ENCODE data around the gene TBL3.

- no peak for TF ChIP-seq CTCF (optimal IDR thresholded peaks at IDR 0.05 in 1 of 3, IDR thresholded peaks at IDR 0.05 in 1 of 3, conservative IDR thresholded peaks at IDR 0.05 in 1 of 3; ENCODE audit: extremely low read depth in 1 of 3, insufficient read depth in 2 of 3, low read length in 3 of 3)
- no peak for TF ChIP-seq EZH2 (IDR thresholded peaks at IDR 0.05; ENCODE audit: low read length)
These were observed 18.1 kb upstream of the TBL3 start for GRCh38 chr16:1953734-1954133.

Data from keratinocyte (primary cell).